Natural killer cell (primary cell): ENCODE data around the gene FGF12. TPM values are rescaled to one million over a fixed set of nuclear protein-coding genes. Genes with fewer than 3 reads are reported as not detected.

Experiments used
- ATAC-seq, 3 donors: fragments of 150-1000 bp in 2 of 3; fragments of 200-7000 bp in 1 of 3; cut with Tn5 transposase; 1 replicate in 1 of 3; 2 replicates in 2 of 3; pipeline ENCODE4 v1.10.0; 2021; ENCODE audit warnings: mild to moderate bottlenecking in 2 of 3, moderate library complexity in 2 of 3
- DNase-seq, 2 donors: peaks; one replicate each; pipeline versions ENCODE4 v3.0.0 to v3.0.0-alpha.2; 2013 to 2021; ENCODE audit warnings: mixed read lengths in 1 of 2
- H3K27ac ChIP-seq: one replicate; pipeline ENCODE4 v1.5.1; 2013; ENCODE audit warnings: mild to moderate bottlenecking, low read length
- H3K27me3 ChIP-seq: one replicate; pipeline ENCODE4 v1.6.1; 2013; ENCODE audit warnings: low read length; ENCODE audit not compliant: control insufficient read depth, insufficient read depth
- H3K36me3 ChIP-seq: one replicate; pipeline ENCODE4 v1.6.1; 2013; ENCODE audit warnings: low read length; ENCODE audit not compliant: control insufficient read depth, insufficient read depth
- H3K4me1 ChIP-seq: one replicate; pipeline ENCODE4 v1.6.1; 2013; ENCODE audit warnings: low read length; ENCODE audit not compliant: control insufficient read depth, insufficient read depth
- H3K4me3 ChIP-seq: one replicate; pipeline ENCODE4 v1.5.1; 2013; ENCODE audit warnings: low read length
- H3K9me3 ChIP-seq: one replicate; pipeline ENCODE4 v1.6.1; 2013; ENCODE audit warnings: low read length; ENCODE audit not compliant: control insufficient read depth, insufficient read depth
- H3K27ac Mint-ChIP-seq, 2 donors: one replicate each; pipeline ENCODE4 v1.8.0; 2022; ENCODE audit warnings: mild to moderate bottlenecking in 2 of 2, mixed read lengths in 2 of 2, moderate library complexity in 1 of 2
- H3K27me3 Mint-ChIP-seq, 2 donors: one replicate each; pipeline ENCODE4 v1.8.0; 2022; ENCODE audit warnings: low read depth in 2 of 2, mixed read lengths in 2 of 2
- H3K36me3 Mint-ChIP-seq: one replicate; pipeline ENCODE4 v1.8.0; 2022; ENCODE audit warnings: mixed read lengths
- H3K4me1 Mint-ChIP-seq, 2 donors: one replicate each; pipeline ENCODE4 v1.8.0; 2022; ENCODE audit warnings: mixed read lengths in 2 of 2
- H3K4me3 Mint-ChIP-seq: one replicate; pipeline ENCODE4 v1.8.0; 2022; ENCODE audit warnings: mild to moderate bottlenecking, moderate library complexity, mixed read lengths
- H3K9me3 Mint-ChIP-seq, 2 donors: one replicate each; pipeline ENCODE4 v1.8.0; 2022; ENCODE audit warnings: mixed read lengths in 2 of 2
- WGBS: methylation state at CpG from one replicate; pipeline ENCODE4 v1.1.7; 2013; ENCODE audit warnings: missing lambda C conversion rate; ENCODE audit not compliant: insufficient coverage; 5-methylcytosine and 5-hydroxymethylcytosine counted together
- intact Hi-C: fragments of 100-400 bp; cut with micrococcal nuclease; formaldehyde crosslinking; loops from one replicate; pipeline ENCODE4 v1.14.2; 2022
- total RNA-seq, 4 donors: library from RNA; stranded (reverse); fragments of 120-200 nt in 1 of 4; gene quantifications; one replicate each; pipeline versions ENCODE4 v1.2.3 to v1.2.4, GENCODE V29; 2013 to 2022
- TF ChIP-seq, protein P1 (sequence below): fragments of 200-600 bp; IDR thresholded peaks from one replicate; pipeline ENCODE4 v1.8.0; 2022; ENCODE audit warnings: antibody characterized with exemption

The FGF12 gene
- total RNA-seq, 3 donors from 2014 or later (not counting 1 experiment from before 2014, with no cell fraction given), result not detected

DNA sequence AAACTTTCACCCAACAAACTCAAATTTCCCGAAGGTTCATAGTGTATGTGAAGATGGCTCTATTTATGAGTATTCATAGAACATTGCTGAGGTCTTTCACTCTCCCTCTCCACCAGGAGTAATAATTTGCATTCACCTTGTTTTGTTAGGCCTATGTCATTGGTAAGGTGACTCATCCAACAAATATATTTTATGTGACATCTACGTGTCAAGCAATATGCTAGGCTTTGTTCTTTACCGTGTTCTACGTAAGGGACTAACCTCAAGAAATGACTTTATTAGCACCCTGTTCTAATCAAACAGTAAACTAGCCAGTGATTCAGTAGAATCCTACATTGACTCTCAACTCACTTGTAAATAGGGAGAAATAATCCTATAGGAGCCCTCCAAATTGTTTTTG is 334.4 kb downstream of the FGF12 start:
- Mint-ChIP-seq H3K4me3 (no peak overlapping the region), H3K4me1 (no peaks in the 10 kb centered on the region), H3K27ac (no peak overlapping the region), H3K36me3 (no peaks in the 10 kb centered on the region), H3K9me3 (peaks cover 2 to 3% of the 10 kb centered on the region in 2 donors), H3K27me3 (no peaks in the 10 kb centered on the region)
- Histone ChIP-seq H3K27me3 (no peaks in the 10 kb centered on the region), H3K4me1 (no peaks in the 10 kb centered on the region), H3K4me3 (no peak overlapping the region), H3K27ac (no peak overlapping the region), H3K36me3 (no peaks in the 10 kb centered on the region), H3K9me3 (no peaks in the 10 kb centered on the region)
- intact Hi-C loops, result no loop called here
- DNase-seq (no peak), ATAC-seq (no peak)
- TF ChIP-seq, protein P1, sequence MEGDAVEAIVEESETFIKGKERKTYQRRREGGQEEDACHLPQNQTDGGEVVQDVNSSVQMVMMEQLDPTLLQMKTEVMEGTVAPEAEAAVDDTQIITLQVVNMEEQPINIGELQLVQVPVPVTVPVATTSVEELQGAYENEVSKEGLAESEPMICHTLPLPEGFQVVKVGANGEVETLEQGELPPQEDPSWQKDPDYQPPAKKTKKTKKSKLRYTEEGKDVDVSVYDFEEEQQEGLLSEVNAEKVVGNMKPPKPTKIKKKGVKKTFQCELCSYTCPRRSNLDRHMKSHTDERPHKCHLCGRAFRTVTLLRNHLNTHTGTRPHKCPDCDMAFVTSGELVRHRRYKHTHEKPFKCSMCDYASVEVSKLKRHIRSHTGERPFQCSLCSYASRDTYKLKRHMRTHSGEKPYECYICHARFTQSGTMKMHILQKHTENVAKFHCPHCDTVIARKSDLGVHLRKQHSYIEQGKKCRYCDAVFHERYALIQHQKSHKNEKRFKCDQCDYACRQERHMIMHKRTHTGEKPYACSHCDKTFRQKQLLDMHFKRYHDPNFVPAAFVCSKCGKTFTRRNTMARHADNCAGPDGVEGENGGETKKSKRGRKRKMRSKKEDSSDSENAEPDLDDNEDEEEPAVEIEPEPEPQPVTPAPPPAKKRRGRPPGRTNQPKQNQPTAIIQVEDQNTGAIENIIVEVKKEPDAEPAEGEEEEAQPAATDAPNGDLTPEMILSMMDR, result no peak
- WGBS, result 100% methylated on average over 3 of the region's 4 CpGs

DNA sequence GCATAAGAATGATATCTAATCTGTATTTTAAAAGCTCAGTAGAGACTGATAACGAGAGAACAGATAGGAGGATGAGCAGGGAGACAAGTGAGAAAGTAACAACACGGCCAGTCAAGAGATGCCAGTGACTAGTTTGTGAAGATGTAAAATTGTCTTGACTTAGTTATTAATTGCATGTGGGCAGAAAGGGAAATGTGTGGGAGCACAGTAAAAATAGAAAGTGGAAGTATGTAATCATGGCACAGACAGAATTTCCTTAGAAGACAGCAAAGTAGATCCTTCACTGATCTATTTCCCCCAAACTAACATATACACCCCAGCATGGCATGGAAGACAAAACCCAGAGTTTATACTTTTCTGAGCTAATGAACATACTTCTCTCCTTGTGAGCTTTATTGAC is 344.5 kb downstream of the FGF12 start:
- Histone ChIP-seq H3K27me3 (no peaks in the 10 kb centered on the region), H3K9me3 (no peaks in the 10 kb centered on the region), H3K4me1 (no peaks in the 10 kb centered on the region), H3K4me3 (no peak overlapping the region), H3K27ac (no peak overlapping the region), H3K36me3 (no peaks in the 10 kb centered on the region)
- Mint-ChIP-seq H3K27me3 (no peaks in the 10 kb centered on the region), H3K9me3 (peaks cover 7 to 9% of the 10 kb centered on the region in 2 donors), H3K4me3 (no peak overlapping the region), H3K36me3 (no peaks in the 10 kb centered on the region), H3K27ac (no peak overlapping the region), H3K4me1 (no peaks in the 10 kb centered on the region)
- no peak for ATAC-seq
- WGBS, result 24% methylated on average over 2 of the region's 2 CpGs
- TF ChIP-seq, protein P1, result no peak
- no peak for DNase-seq
- intact Hi-C loops, result no loop called here

GRCh38 chr3:192373586-192373985 is 353.8 kb downstream of the FGF12 start:
- Histone ChIP-seq H3K27ac (no peak overlapping the region), H3K27me3 (no peaks in the 10 kb centered on the region), H3K9me3 (no peaks in the 10 kb centered on the region), H3K4me3 (no peak overlapping the region), H3K4me1 (no peaks in the 10 kb centered on the region), H3K36me3 (no peaks in the 10 kb centered on the region)
- TF ChIP-seq, protein P1, result no peak
- 79% methylated on average over 2 of the region's 2 CpGs for WGBS
- ATAC-seq (no peak), DNase-seq (no peak)
- Mint-ChIP-seq H3K4me1 (no peaks in the 10 kb centered on the region), H3K9me3 (peaks cover 2 to 5% of the 10 kb centered on the region in 2 donors), H3K27ac (no peak overlapping the region), H3K4me3 (no peak overlapping the region), H3K27me3 (no peaks in the 10 kb centered on the region), H3K36me3 (no peaks in the 10 kb centered on the region)
- intact Hi-C loops, result no loop called here

DNA sequence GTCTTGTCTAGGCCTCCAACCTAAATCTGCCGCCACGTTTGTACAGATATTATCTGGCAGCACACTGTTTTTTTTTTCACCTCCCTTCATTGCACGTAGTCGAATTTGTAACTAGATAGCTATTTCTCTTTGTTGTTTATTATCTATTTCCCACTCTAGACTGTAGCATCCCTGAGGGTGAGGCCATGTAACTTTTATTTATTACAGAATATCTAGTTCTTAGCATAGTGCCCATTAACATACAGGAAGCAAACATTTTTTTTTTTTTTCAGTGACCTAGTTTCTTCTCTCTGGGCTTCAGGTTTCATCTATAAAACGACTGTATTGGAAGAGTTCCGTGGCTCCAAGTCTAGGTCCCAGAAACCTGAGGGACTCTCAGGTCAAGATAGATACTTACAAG is 354.3 kb downstream of the FGF12 start:
- H3K9me3 Mint-ChIP-seq, result peaks cover 2 to 5% of the 10 kb centered on the region in 2 donors
- intact Hi-C loops, result no loop called here
- H3K9me3 ChIP-seq, result no peaks in the 10 kb centered on the region
- no peak overlapping the region for H3K4me3 ChIP-seq
- H3K4me1 ChIP-seq, result no peaks in the 10 kb centered on the region
- no peak for ATAC-seq
- no peak overlapping the region for H3K27ac Mint-ChIP-seq
- H3K4me3 Mint-ChIP-seq, result no peak overlapping the region
- no peaks in the 10 kb centered on the region for H3K36me3 Mint-ChIP-seq
- no peaks in the 10 kb centered on the region for H3K4me1 Mint-ChIP-seq
- TF ChIP-seq, protein P1, result no peak
- H3K36me3 ChIP-seq, result no peaks in the 10 kb centered on the region
- H3K27me3 Mint-ChIP-seq, result no peaks in the 10 kb centered on the region
- no peaks in the 10 kb centered on the region for H3K27me3 ChIP-seq
- DNase-seq, result no peak
- no peak overlapping the region for H3K27ac ChIP-seq
- WGBS, result 85% methylated on average over 4 of the region's 6 CpGs
